AG04449 (cell line): ENCODE results near the gene AAK1.

Experiments
- CTCF ChIA-PET: fragments of 350-600 bp; formaldehyde crosslinking; extraction: SDS; loops from one replicate; lab custom pipeline; 2021; ENCODE audit warnings: antibody characterized with exemption; lab: Yijun Ruan, JAX
- POLR2A ChIA-PET: fragments of 400-600, 350-600 bp; formaldehyde crosslinking; extraction: SDS; loops from one replicate; lab custom pipeline; 2020; ENCODE audit warnings: antibody characterized with exemption, inconsistent platforms; lab: Yijun Ruan, JAX
- DNase-seq: peaks from one replicate; pipeline ENCODE4 v3.0.0-alpha.2; 2010; ENCODE audit warnings: low read depth, low spot score
- H3K4me3 ChIP-seq: 2 replicates; pipeline ENCODE4 v1.5.1; 2011; ENCODE audit warnings: low read depth, mild to moderate bottlenecking, control low read depth, low read length
- TF ChIP-seq, protein P1 (sequence below): IDR thresholded peaks from one replicate; pipeline ENCODE4 v1.5.1; 2011; ENCODE audit warnings: mild to moderate bottlenecking, moderate library complexity, low read length, control low read depth, inconsistent platforms; ENCODE audit not compliant: insufficient read depth; ENCODE audit errors: missing control alignments

The AAK1 gene

DNA sequence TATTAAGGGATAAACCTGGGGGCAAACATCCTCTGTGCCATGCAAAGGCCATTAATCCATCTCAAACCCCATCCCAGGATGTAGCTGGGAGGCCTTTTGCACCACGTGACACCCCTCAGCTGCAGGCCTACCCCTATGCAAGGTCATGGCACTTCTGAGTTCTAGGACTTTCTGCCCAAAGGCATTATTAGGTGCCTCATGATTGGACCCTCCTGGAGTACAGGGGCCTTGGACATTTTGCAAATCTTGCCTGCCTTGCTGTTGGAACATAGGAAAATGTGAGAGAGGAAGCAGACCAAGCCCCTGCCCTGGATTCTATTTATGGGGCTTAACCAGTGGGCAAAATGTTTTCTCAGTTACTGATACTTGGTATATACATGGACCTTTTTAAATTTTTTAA lies 162.1 kb downstream of the AAK1 start:
- CTCF ChIA-PET, result no interaction called here
- no peak for DNase-seq
- H3K4me3 ChIP-seq, result no peak overlapping the region
- POLR2A ChIA-PET, result no interaction called here
- TF ChIP-seq, protein P1, sequence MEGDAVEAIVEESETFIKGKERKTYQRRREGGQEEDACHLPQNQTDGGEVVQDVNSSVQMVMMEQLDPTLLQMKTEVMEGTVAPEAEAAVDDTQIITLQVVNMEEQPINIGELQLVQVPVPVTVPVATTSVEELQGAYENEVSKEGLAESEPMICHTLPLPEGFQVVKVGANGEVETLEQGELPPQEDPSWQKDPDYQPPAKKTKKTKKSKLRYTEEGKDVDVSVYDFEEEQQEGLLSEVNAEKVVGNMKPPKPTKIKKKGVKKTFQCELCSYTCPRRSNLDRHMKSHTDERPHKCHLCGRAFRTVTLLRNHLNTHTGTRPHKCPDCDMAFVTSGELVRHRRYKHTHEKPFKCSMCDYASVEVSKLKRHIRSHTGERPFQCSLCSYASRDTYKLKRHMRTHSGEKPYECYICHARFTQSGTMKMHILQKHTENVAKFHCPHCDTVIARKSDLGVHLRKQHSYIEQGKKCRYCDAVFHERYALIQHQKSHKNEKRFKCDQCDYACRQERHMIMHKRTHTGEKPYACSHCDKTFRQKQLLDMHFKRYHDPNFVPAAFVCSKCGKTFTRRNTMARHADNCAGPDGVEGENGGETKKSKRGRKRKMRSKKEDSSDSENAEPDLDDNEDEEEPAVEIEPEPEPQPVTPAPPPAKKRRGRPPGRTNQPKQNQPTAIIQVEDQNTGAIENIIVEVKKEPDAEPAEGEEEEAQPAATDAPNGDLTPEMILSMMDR, result no peak

DNA sequence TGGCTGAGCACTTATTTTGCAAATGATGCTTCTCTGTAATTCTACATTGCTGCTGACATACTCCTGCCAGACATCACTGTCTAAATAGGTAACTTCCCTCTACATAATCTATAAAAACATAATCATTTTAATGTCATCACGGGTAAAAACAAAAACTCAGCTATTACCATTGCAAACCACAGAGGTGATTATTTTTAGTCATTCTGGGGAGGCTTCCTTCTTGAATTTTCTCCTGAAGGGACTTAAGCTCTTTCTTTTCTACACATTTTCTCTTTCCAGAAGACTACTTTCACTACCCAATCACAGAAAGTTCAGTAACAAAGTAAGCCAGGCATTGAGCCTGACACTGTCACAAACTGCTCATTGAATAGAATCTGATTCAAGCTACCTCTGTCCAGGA lies 165.9 kb downstream of the AAK1 start:
- DNase-seq, result no peak
- ChIA-PET POLR2A (no interaction called here), CTCF (interaction anchor here (1.3 to 2.0 kb wide), 3 partner anchors 12 to 41 kb away, joined by 3 to 8 read pairs (median 3); partner anchors contain the start of gene NFU1)
- TF ChIP-seq, protein P1, result no peak
- H3K4me3 ChIP-seq, result no peak overlapping the region

DNA sequence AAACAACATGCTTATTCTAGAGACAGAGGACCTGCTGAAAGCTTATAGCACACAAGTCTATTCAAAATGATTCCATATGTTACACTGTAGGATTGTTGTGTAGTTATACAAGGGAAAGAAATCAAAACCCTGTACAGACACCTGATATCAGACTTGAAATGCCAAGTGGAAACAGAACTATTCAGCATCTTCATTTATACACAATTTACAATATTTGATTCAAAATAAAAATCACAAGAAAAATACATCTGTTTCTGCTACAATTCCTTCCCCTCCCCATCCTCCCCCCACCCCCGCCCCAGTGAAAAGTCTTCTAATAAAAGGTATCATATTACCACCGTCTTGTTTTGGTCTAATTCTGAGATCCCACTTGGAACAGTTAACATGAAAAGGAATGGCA lies 168.9 kb downstream of the AAK1 start:
- H3K4me3 ChIP-seq, result no peak overlapping the region
- CTCF ChIA-PET, result no interaction called here
- POLR2A ChIA-PET, result no interaction called here
- TF ChIP-seq, protein P1, result no peak
- DNase-seq, result no peak

DNA sequence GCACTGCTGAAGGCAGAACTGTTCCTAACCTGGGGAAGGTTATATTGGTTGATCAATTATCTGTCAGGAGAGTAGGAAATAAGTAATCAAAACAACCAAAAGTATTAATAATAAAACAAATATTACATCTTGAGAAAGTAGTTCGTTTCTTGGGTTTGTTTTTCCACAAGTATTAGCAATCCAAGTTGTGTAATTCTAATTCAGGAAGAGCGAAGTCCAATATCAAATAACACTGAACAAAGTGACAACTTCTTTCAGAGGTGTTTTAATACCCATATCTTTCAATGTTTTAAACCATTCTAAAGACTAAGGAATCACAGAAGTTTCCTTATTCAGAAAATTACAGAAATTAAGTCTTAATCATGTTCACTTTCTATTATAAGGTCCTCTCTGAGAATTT lies 171.7 kb downstream of the AAK1 start:
- POLR2A ChIA-PET, result no interaction called here
- CTCF ChIA-PET, result interaction anchor here (1.0 kb wide), 1 partner anchor 42 kb away, joined by 3 read pairs; no protein-coding TSS in a partner anchor
- DNase-seq, result no peak
- TF ChIP-seq, protein P1, result no peak
- no peak overlapping the region for H3K4me3 ChIP-seq

DNA sequence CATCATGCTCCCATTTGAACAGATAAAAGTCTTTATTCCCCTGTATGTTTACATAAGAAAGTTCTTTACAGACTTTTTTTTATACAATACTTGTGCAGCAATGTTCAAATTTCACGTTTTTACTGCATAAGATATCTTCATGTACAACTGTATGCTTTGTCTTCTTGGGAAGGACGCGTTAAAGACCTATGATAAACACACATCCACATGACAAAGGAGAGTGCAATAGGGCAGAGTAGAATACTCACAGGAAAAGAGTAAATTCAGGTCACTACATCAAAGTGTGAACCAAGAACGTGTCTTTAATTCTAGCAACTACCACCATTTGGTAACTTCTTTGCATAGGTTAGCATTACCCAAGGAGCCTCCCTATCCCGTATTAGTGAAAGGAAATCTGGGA lies 172.6 kb downstream of the AAK1 start:
- no peak overlapping the region for H3K4me3 ChIP-seq
- ChIA-PET POLR2A (no interaction called here), CTCF (no interaction called here)
- TF ChIP-seq, protein P1, result no peak
- no peak for DNase-seq

DNA sequence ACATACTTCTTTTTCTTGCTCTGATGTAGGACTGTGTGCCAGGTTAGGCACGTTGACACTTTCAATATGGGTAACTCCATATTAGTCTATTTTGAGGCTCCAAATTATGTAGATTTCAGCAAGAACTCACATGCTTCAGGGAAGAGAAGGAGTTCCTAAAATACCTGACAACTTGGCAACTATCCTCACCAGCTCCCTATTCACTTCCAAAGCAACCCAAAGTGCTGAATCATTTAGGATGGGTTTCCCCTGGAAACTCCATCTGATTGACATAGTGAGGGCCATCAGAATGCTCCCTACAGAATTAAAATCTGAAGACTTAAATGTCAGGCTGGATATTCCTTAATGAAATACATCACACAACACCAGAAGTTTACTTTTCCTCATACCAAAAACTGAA lies 173.8 kb downstream of the AAK1 start:
- H3K4me3 ChIP-seq, result no peak overlapping the region
- TF ChIP-seq, protein P1, result no peak
- DNase-seq, result no peak
- CTCF ChIA-PET, result interaction anchor here (1.4 kb wide), 1 partner anchor 347 kb away, joined by 3 read pairs; no protein-coding TSS in a partner anchor
- POLR2A ChIA-PET, result no interaction called here
